ENCODE results near the gene RDX. TPM values are rescaled to one million over a fixed set of nuclear protein-coding genes. Genes with fewer than 3 reads are reported as not detected.

The RDX gene
- total RNA-seq, 1 experiment from 2014 or later, result 86.6 TPM

DNA sequence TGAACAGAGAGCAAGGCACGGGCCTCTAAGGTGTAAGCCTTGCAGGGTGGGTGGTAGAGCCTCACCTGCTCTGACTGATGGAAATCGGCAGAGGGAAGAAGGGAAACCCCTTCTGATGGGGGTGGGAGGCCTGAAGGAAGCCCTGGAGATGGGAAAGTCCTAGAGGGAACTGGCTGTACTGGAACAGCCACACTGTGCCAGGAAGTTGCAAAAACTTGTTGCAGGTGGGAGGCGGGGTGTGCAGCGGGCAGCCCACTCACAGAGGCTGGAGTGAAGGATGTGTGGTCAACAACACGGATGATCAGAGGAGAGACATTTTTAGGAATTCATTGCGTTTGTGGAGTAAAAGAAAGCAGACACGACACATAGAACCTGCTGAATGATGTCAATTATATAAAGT lies 112.0 kb downstream of the RDX start:
- no peak overlapping the region for H4K8ac ChIP-seq (replicated peaks; ENCODE audit: insufficient read length, low read depth, low read length)
- H3K4me1 ChIP-seq (ENCODE audit: insufficient read depth, low read length), result peaks cover 15% of the 10 kb centered on the region; the same call in 1 of the 2 replicates
- TF ChIP-seq, protein P1, sequence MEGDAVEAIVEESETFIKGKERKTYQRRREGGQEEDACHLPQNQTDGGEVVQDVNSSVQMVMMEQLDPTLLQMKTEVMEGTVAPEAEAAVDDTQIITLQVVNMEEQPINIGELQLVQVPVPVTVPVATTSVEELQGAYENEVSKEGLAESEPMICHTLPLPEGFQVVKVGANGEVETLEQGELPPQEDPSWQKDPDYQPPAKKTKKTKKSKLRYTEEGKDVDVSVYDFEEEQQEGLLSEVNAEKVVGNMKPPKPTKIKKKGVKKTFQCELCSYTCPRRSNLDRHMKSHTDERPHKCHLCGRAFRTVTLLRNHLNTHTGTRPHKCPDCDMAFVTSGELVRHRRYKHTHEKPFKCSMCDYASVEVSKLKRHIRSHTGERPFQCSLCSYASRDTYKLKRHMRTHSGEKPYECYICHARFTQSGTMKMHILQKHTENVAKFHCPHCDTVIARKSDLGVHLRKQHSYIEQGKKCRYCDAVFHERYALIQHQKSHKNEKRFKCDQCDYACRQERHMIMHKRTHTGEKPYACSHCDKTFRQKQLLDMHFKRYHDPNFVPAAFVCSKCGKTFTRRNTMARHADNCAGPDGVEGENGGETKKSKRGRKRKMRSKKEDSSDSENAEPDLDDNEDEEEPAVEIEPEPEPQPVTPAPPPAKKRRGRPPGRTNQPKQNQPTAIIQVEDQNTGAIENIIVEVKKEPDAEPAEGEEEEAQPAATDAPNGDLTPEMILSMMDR (conservative IDR thresholded peaks at IDR 0.05), result no peak
- no peak overlapping the region for H2AK5ac ChIP-seq (ENCODE audit: insufficient read length, low read length)
- H3K9me3 Mint-ChIP-seq, result no peaks in the 10 kb centered on the region
- H2AFZ ChIP-seq (ENCODE audit: low read length), result no peak overlapping the region
- no peak overlapping the region for H3K4me2 ChIP-seq (ENCODE audit: insufficient read depth, insufficient read length, low read length)
- no peak overlapping the region for H3K4ac ChIP-seq (ENCODE audit: low read depth, low read length)
- no peak overlapping the region for H3K23ac ChIP-seq (ENCODE audit: insufficient read length, low read depth, low read length)
- H4K5ac ChIP-seq (ENCODE audit: insufficient read length, low read depth, low read length), result no peak overlapping the region
- no peak for DNase-seq
- H2BK12ac ChIP-seq (ENCODE audit: insufficient read length, low read depth, low read length), result no peak overlapping the region
- H3K4me1 Mint-ChIP-seq, result peaks cover 25 to 37% of the 10 kb centered on the region in 2 experiments
- no peak overlapping the region for H3K4me3 Mint-ChIP-seq
- H2BK120ac ChIP-seq (ENCODE audit: low read depth, low read length, poor library complexity, severe bottlenecking), result no peak overlapping the region
- no peaks in the 10 kb centered on the region for H4K20me1 ChIP-seq (ENCODE audit: control insufficient read depth, insufficient read depth, insufficient read length)
- no peak overlapping the region for H2BK5ac ChIP-seq (ENCODE audit: insufficient read length, low read length)
- H3K14ac ChIP-seq (ENCODE audit: insufficient read depth, low read length), result no peak overlapping the region
- no peaks in the 10 kb centered on the region; the same call in 1 of the 2 replicates for H3K27me3 Mint-ChIP-seq (ENCODE audit: low read depth)
- no peak overlapping the region for H2BK15ac ChIP-seq (ENCODE audit: low read depth, low read length)
- H3K79me2 ChIP-seq (ENCODE audit: insufficient read depth, low read length), result no peaks in the 10 kb centered on the region
- no peak overlapping the region for H3K56ac ChIP-seq (ENCODE audit: insufficient read length, low read depth, low read length)
- H2BK20ac ChIP-seq (ENCODE audit: low read depth, low read length, poor library complexity, severe bottlenecking), result no peak overlapping the region
- H3K27me3 ChIP-seq (ENCODE audit: insufficient read depth, low read length), result no peaks in the 10 kb centered on the region
- WGBS (ENCODE audit: extremely low coverage, insufficient read length, low lambda C conversion rate), result no CpG with 5 or more reads among the region's 7 CpGs
- H3K79me1 ChIP-seq (ENCODE audit: insufficient read depth, low read depth, low read length, poor library complexity, severe bottlenecking), result no peaks in the 10 kb centered on the region
- H3K9ac ChIP-seq (ENCODE audit: extremely low read depth, insufficient read length, low read length), result no peak overlapping the region
- no peak overlapping the region for H4K91ac ChIP-seq (ENCODE audit: insufficient read length, low read depth, low read length)
- no peaks in the 10 kb centered on the region for H3K23me2 ChIP-seq (ENCODE audit: insufficient read length, low read depth, low read length, poor library complexity, severe bottlenecking)
- H3K27ac Mint-ChIP-seq, result no peak overlapping the region; a peak in 2 of 7 replicates
- H3K9me3 ChIP-seq (ENCODE audit: control insufficient read depth, low read depth, low read length), result no peaks in the 10 kb centered on the region
- no peak overlapping the region for H3K18ac ChIP-seq (ENCODE audit: insufficient read length, low read depth, low read length)
- no peak overlapping the region for H3K27ac ChIP-seq (ENCODE audit: insufficient read length, low read depth, low read length)
- H3K36me3 Mint-ChIP-seq (ENCODE audit: insufficient read depth in 1 of 3, low read depth in 3 of 3), result no peaks in the 10 kb centered on the region
- no peak overlapping the region for H3T11ph ChIP-seq (ENCODE audit: low read length)

Data from H9 (cell line).